PC-3 (cell line): Measurements from ENCODE around the gene SULT4A1.
A peak's percentile ranks its signal among the peaks of the same experiment; 100 is the strongest.

Experiments used
- EZH2 ChIP-seq: fragments of 300-600 bp; sonication (generic); IDR thresholded peaks from one replicate; pipeline ENCODE4 v1.6.1; 2017; ENCODE audit warnings: antibody characterized with exemption, mild to moderate bottlenecking, low read length; ENCODE audit not compliant: unreplicated experiment
- EZH2phosphoT487 ChIP-seq: fragments of 300-600 bp; sonication (generic); IDR thresholded peaks from 2 replicates; pipeline ENCODE4 v1.6.1; 2018; ENCODE audit warnings: mild to moderate bottlenecking, antibody characterized with exemption, low read length, borderline replicate concordance
- TF ChIP-seq, protein P1 (sequence below): fragments of 300-600 bp; sonication (generic); conservative IDR thresholded peaks from 2 replicates; pipeline ENCODE4 v1.5.1; 2017; ENCODE audit warnings: antibody characterized with exemption, low read depth, mild to moderate bottlenecking, low read length

DNA sequence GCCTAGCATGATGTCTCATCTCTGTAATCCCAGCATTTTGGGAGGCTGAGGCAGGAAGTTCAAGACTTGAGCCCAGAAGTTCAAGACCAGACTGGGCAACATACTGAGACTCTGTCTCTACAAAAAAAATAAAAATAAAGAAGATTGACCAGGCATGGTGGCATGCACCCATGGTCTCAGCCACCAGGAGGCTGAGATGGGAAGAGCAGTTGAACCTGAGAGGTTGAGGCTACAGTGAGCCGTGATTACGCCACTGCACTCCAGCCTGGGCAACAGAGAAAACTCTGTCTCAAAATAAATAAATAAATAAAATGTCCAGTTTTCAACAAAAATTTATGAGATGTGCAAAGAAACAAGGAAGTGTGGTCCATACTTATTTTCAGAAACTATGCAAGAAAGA lies 78.5 kb downstream of the SULT4A1 start:
- TF ChIP-seq, protein P1, sequence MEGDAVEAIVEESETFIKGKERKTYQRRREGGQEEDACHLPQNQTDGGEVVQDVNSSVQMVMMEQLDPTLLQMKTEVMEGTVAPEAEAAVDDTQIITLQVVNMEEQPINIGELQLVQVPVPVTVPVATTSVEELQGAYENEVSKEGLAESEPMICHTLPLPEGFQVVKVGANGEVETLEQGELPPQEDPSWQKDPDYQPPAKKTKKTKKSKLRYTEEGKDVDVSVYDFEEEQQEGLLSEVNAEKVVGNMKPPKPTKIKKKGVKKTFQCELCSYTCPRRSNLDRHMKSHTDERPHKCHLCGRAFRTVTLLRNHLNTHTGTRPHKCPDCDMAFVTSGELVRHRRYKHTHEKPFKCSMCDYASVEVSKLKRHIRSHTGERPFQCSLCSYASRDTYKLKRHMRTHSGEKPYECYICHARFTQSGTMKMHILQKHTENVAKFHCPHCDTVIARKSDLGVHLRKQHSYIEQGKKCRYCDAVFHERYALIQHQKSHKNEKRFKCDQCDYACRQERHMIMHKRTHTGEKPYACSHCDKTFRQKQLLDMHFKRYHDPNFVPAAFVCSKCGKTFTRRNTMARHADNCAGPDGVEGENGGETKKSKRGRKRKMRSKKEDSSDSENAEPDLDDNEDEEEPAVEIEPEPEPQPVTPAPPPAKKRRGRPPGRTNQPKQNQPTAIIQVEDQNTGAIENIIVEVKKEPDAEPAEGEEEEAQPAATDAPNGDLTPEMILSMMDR, result 0 out of 2 replicates have a peak, but pooled peaks have one; percentile 31
- no peak for TF ChIP-seq EZH2phosphoT487
- no peak for TF ChIP-seq EZH2
